Measurements from ENCODE around the gene TTLL5. TPM values are rescaled to one million over a fixed set of nuclear protein-coding genes. Genes with fewer than 3 reads are reported as not detected.

The TTLL5 gene
- total RNA-seq, 2 donors from 2014 or later: 25.9 to 34.1 TPM

DNA sequence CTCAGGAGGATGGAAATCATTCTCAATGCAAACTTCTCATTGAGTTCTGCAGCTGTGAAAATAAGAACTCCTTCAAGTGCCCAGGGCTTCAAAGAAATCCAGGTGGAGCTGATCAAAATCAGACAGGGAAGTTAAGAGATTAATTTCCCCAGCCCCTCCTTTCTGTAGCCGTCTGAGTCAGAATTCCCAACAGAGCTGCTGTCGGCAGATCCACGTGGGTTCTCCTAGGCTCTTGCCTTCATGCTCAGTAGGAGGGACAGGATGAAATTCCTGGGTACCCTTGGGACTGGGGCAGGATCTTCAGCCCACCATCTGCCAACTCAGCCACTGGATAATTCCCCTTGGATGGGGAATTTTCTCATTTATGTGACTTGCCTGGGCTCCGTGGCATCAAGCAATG lies 307.4 kb downstream of the TTLL5 start:
- no peak for DNase-seq
- ATAC-seq: no peak
- intact Hi-C loops (cut with DNase I, micrococcal nuclease): no loop called here

DNA sequence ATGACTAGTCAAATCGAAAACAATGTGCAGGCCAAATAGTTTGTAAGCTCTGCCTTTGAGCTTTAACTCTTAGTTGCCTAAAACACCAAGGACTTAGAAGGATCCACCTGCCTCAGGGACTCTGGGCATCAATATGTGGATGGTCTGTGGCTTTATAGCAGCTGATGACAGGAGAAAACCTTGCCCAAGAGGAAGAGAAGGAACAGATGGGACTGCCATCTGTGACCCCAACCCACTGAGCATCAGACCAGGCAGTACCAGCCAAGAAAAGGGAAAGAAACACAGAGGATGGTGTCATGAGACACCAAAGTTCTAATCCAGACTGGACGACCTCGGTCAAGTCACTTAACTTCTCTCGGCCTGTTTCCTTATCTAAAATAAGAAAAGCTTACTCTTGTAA lies 308.1 kb downstream of the TTLL5 start:
- ATAC-seq: no peak

DNA sequence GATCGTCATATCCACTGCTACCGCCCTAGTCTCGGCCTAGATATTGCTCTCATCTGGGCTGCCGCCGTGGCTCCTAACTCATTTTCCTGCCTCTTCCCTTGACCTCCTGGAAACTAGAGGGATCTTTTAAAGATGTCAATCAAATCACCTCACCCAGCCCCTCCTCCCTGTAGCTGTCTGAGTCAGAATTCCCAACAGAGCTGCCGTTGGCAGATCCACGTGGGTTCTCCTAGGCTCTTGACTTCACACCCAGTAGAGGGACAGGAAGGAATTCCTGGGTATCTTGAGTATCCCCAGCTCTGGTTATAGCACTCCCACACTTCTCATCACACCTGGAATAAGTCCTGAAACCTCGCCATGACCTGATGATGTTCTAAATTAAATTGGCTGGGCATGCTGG lies 308.8 kb downstream of the TTLL5 start:
- DNase-seq (no peak), ATAC-seq (no peak)
- intact Hi-C loops (cut with DNase I, micrococcal nuclease): no loop called here

More for the DNA sequence above, 308.1 kb downstream of the TTLL5 start:
- intact Hi-C loops (cut with DNase I, micrococcal nuclease): no loop called here
- DNase-seq: no peak

DNA sequence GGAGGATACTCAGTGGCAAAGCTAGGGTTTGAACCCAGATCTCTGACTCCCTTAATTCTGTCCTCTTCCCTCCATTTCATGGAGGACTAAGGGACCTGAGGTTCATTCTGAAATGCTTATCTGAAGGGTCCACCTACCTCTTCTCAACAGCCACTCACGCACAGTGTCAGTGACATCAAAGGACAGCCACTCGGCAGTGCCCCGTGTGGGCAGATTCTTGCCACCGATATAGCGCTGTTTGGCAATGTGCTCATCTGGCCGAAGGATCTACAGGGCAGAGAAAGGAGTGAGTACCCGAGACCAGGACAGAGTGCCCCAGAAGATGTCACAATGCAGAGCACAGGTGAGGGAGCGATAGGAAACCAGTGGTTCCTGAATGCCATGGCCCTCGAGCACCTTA lies 309.9 kb downstream of the TTLL5 start:
- ATAC-seq (no peak), DNase-seq (no peak)
- intact Hi-C loops (cut with DNase I, micrococcal nuclease): no loop called here

DNA sequence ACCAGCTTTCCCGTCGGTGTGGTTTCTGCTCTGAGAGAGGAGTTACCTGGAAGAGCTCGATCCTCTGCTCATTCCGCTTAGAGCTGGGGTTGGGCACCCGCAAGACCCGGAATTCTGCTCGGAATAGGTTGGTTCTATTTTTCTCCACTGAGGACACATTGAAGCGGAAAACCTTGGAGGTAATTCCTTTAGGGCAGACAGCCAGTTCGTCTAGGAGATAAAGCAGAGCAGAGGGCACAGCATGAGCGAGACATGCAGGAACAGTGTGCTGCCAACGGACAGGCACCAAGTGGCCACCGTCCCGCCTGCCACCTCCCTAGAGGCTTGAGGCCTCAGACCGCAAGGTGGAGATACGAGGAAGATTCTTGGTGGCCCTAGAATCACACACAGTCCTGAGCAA lies 310.5 kb downstream of the TTLL5 start:
- no peak for DNase-seq
- ATAC-seq: no peak
- intact Hi-C loops (cut with DNase I, micrococcal nuclease): no loop called here

DNA sequence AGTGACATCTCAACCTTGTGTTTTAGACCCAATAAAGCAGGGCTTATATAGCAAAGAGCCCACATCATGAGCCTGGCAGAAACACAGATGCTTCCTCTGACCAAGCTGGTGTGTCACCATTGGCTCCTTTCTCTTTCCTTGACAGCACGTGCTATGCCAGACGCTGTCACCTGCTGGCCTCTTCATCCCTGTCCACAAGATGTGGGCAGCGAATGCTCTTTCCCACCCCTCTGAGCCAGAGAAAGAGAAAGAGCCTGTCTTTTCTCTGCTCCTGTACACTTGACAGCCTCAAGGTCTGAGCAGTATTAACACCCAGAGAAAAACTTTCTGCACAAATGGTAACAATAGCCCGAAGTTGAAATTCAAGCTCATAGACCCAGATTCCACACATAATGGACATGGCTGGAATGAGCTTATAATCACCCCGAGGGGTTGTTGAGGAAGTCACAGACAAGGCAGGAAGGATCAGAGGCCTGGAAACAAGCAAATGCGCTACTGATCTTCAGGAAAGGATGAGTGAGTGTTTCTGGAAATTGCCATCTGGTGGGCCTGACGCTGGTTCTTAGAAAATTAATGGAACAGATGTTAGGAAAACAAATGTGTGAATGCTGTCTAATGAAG lies 311.9 kb downstream of the TTLL5 start:
- DNase-seq (no peak), ATAC-seq (no peak)
- intact Hi-C loops (cut with DNase I, micrococcal nuclease): no loop called here

DNA sequence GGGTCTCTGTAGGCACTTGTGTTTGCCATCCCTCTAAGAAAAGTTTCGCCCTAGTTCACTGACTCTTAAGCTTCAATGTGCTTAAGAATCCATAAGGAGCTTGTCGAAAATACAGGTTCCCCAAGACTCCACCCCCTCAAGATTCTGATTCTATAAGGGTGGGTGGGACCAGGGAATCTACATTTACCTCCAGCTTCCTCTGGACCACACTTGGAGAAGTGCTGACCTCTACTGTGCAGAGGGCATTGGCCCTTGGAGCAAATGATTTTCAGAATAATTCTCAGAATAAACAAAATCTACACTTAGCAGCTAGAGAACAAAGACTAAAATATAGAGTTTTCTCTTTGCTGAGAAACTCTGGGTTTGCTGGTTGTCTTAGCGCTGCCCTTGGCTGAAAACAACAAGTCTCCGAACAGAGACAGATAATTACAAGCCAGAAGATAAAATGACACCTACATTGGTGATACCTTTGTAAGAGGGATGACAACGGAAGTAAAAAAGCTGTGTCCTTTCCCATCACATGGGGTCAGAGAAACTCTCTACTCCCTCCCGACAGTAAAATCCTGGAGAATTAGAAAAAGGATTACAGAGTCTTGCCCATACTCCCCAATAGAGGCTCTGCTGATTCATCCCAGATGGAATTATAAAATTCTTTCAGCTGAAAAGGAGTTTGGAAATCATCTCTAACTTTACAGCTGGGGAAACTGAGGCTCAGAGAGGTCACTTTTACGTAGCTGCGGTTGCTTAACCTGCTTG lies 316.0 kb downstream of the TTLL5 start:
- ATAC-seq: no peak

DNA sequence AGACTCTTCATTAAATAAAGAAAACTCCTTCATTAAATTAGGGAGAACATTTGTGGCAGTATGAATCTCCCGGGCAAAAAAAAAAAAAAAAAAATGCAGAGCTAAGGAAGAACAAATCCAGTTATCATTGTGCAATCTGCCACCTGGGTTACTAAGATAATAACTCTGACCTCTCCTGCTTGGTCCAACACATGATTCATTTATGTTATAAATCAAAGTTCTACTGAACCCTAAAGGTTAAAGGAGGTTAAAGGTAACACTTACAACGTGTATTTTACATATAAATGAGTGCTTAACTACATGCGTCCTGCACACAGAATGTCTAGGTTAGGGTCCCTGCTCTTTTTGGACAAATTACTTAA lies 316.5 kb downstream of the TTLL5 start:
- ATAC-seq: peak; percentile 23
- intact Hi-C loops (cut with DNase I, micrococcal nuclease): loop anchor here in 1 of 2 donors (5.0 kb wide), 2 partner anchors 70 to 270 kb away; no protein-coding TSS in a partner anchor
- no peak for DNase-seq

More for the DNA sequence above, 316.0 kb downstream of the TTLL5 start:
- DNase-seq: no peak
- intact Hi-C loops (cut with DNase I, micrococcal nuclease): loop anchor here in 1 of 2 donors (5.0 kb wide), 2 partner anchors 70 to 270 kb away; no protein-coding TSS in a partner anchor

DNA sequence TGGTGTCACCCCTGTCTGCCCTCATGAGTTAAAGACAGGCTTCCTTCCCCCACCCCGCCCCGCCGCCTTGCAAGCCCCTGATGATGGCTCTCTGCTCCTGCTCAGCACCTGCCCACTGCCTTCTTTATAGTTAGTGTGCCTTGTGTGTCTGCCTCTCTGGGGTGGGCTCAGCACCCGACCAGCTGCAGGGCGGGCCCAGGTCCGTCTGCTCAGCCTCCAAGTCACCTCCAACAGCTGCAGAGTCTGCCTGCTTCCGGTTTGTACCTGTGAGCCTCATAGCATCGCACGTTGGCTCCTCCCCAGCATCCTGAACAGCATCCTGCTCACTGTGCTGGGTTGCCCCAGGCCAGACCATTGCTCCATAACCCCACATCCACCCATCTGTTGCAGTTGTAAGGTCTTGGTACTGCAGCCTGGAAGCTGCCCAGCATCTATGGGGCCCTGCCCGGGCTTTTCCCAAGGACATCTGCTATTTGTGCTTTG lies 317.2 kb downstream of the TTLL5 start:
- ATAC-seq (peak; percentile 27), DNase-seq (peak; percentile 37 to 44)
- intact Hi-C loops (cut with DNase I, micrococcal nuclease): loop anchor here in 1 of 2 donors (5.0 kb wide), 2 partner anchors 71 to 271 kb away; no protein-coding TSS in a partner anchor

DNA sequence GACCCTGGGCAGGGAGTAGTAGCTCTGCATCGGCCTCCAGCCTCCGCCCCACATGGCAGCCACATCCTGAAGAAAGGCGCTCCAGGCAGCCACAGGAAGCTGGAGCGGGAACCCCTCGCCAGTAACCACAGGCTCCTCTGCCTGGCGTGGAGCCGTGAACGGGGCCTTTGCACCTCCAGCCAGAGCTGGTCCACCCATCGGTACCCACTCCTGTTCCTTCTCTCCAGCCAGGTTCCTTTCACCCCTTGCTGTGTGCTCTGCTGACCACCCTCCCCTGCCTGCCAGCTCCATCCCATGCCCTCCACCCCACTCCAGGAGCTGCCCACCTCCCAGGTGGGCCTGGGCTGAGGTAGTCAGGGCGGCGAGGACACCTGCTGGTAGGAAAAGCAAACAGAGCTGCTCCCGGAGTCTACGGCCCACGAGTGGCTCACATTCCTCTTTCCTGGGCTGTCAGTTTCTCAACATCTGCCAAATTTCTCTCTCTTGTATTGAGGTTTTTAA lies 318.1 kb downstream of the TTLL5 start:
- ATAC-seq (no peak), DNase-seq (peak in 1 of 2 donors; percentile 38)
- intact Hi-C loops (cut with DNase I, micrococcal nuclease): loop anchor here in 1 of 2 donors (5.0 kb wide), 2 partner anchors 72 to 272 kb away; no protein-coding TSS in a partner anchor

DNA sequence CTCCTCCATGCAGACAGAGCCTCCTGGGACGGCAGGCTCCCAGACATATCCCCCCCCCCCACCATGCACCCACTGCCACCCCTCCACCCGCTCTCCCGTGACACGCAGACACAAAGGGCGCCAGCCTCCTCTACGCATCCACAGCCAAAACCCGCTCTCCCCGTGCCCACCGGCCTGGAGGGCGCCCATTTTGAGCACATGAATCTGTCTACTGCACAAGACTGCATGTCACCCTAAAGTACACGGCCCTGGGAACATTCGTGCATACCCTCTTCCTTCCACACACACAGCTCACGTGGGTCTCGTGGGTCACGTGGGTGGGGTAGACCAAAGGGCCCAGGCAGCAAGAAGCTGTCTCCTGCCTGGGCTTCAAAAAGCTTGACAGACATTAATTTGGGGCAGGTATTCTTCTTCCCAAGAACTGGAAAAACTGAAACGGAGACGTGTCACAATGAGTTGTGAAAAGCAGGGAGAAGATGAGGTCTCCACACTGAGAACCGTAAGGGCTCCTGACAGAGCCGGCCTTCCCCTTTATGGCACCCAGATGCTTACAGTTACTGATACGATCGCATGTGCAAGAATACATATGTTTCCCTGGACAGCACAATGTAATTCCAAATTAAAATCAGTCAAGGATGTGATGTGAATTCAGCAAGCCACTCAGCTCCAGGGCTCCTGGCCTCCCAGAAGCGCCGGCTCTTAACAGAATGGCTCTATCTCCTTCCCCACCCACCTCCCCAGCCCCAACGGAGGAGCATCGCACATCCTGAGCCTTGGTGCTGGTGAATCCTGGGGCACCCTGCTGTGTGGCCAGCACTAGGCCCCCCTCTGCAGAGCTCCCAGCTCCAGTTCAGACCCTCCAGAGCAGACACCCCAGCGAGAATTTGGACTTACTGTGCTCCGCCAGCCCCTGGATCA lies 318.9 kb downstream of the TTLL5 start:
- intact Hi-C loops (cut with DNase I, micrococcal nuclease): loop anchor here in 1 of 2 donors (5.0 kb wide), 3 partner anchors 73 to 273 kb away; no protein-coding TSS in a partner anchor
- DNase-seq (peak in 1 of 2 donors; percentile 11), ATAC-seq (no peak)

DNA sequence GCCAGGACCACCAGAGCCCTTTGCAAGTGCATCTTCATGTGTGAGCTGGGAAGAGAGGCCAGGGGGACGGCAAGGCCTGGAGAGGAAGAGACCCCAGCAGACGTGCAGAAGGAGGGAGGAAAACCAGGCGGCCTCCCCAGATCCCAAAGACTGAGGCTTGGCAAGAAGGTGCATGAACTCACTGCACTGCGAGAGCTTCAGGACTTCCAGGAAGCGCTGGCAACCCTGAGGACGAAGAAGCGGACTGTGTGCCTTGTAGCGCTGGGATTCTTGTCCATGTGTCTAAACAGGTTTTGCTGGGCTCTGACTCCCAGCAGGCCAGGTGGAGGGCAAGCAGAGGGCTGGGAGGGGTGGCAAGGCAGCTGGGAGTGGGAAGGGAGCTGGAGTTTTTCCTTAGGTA lies 319.8 kb downstream of the TTLL5 start:
- ATAC-seq (no peak), DNase-seq (peak in 1 of 2 donors; percentile 17)
- intact Hi-C loops (cut with DNase I, micrococcal nuclease): loop anchor here in 1 of 2 donors (5.0 kb wide), 1 partner anchor 189 kb away; no protein-coding TSS in a partner anchor

DNA sequence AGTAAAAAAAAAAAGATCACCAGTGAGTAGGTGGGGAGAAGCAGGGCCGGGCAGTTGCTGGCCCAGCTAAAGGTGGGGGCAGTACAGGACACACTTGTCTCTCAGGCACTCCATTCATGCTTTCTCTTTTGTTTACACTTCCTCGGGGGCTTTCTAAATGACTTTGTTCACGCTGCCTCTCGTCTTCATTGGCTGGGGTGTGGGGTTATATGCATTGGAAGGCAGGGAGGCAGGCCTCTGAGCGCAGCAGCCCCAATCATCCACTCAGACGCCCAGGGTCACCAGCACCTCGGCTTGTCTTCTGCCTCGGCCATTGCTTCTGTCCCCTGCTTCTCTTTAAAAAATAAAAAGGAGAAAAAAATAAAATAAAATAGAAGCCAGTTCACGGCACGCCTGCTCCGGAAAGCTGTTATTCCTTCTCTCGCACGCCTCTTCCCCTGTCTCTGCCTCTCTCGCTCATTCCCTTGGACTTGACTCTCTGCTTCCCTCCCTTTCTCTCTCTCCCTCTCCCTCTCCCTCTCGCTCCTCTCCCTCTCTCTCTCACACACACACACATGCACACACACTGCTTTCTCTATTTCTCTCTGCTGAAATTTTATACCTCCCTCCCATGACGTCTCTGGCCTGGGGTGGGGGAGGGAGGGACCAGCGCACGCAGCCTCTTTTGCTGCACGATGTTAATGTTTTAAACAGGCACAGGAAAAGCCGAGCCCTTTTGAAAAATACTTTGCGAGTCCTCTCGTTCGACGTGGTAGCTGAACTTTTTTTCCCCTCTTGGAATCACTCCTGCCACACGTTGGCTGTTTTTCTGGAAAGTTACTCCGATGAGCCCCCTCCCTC lies 320.6 kb downstream of the TTLL5 start, which contains the start of gene TGFB3:
TGFB3 (minus strand) TSS at position 570 of the 840 bp plus-strand sequence. CDS start 1,102 bp downstream, outside the sequence.
- peak; percentile 66 to 69 for DNase-seq
- ATAC-seq: peak; percentile 48
- intact Hi-C loops (cut with DNase I, micrococcal nuclease): loop anchor here in 1 of 2 donors (5.0 kb wide), 1 partner anchor 189 kb away; no protein-coding TSS in a partner anchor

DNA sequence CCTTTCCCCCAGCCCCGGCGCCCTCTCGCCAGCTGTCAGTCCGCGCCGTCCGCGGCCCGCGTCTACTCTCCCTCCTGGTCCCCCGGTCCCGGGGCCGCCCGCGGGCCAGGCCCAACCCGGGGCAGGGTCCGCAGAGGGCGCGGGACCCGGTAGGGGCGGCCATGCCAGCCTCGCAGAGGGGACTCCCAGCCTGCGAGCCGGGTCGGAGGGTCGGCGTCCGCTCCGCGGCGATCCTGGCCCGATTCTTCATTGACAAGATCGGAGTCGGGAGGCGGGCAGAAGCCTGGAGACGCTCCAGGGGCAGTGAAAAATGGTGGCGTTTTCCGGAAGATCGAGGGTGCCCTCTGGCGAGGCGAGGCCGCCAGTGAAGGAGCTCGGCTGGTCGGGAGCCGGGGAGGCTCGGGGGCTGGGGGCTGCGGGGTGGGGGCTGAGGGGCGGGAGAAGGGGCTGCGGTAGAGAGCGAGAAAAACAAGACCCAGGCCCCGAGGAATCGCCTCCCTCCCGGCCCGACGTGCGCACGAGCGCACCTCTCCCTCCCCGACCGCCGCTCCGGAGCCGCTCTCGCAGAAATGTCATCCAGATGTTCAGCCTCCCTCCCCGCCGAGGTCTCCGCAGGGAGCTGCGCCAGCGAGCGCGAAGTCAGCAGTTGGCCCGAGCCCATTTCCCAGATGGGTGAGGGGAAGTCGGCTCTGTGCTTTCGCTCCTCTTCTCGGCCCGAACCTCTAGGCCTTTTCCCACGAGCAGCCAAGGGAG lies 321.4 kb downstream of the TTLL5 start:
- intact Hi-C loops (cut with DNase I, micrococcal nuclease): loop anchor here in 1 of 2 donors (5.0 kb wide), 1 partner anchor 190 kb away; no protein-coding TSS in a partner anchor
- ATAC-seq: peak; percentile 73
- DNase-seq: peak; percentile 73 to 87

DNA sequence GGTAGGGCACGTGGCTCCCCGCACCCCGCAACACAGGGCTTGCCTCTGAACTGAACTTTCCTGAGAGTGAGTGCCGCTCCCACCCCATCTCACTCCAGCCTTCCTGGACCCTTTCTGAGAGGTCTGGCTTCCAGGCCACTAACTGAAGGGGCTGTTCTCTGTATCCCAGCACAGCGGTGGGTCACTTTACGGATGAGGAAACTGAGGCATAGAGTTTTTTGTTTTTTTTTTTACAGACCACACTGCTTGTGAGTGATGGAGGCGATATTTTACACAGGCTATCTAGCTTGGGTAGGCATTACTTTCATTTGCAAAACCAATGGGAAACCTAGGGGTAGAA lies 321.9 kb downstream of the TTLL5 start:
- no peak for ATAC-seq
- intact Hi-C loops (cut with DNase I, micrococcal nuclease): loop anchor here in 1 of 2 donors (5.0 kb wide), 1 partner anchor 191 kb away; no protein-coding TSS in a partner anchor
- DNase-seq: no peak

DNA sequence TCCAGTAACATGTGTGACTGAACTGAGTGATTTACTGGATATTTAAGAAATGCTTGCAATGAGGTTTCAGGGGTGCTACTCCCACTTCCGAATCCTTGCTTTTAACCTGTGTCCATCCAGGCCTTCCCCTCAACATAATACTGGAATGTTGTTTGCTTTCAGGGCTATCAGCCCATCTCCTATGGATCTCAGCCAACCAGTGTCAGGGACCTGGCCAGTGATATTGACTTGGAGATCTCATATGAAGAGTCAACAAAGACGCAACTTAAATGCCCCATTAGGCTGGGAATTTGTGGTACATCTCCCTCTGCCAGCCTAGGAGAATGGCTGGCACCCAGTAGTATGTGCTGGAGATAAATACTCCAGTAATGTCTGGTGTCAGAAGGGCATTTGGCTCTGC lies 323.6 kb downstream of the TTLL5 start:
- DNase-seq (no peak), ATAC-seq (no peak)
- intact Hi-C loops (cut with DNase I, micrococcal nuclease): loop anchor here in 1 of 2 donors (5.0 kb wide), 1 partner anchor 192 kb away; no protein-coding TSS in a partner anchor

Data from left colon (tissue), 2 donors.